OCI-LY7 (cell line): ENCODE results near the gene POLR2E. TPM values are rescaled to one million over a fixed set of nuclear protein-coding genes. Genes with fewer than 3 reads are reported as not detected.

ENCODE experiments used
- BruUV-seq: library from RNA; stranded (reverse); fragments of 400-500 nt; replicated peaks from 2 replicates; lab custom pipeline; 2021; lab: Mats Ljungman, UMichigan
- CTCF ChIA-PET: fragments of 300-600 bp; sonication (Branson Sonifier 250); formaldehyde crosslinking; loops from one replicate; lab custom pipeline; 2022; ENCODE audit warnings: antibody characterized with exemption; ENCODE audit not compliant: unreplicated experiment; lab: Charles Lee
- POLR2A ChIA-PET: fragments of 300-600 bp; sonication (Branson Sonifier 250); formaldehyde crosslinking; loops from one replicate; lab custom pipeline; 2022; ENCODE audit warnings: antibody characterized with exemption; lab: Charles Lee
- DNase-seq: peaks from one replicate; pipeline ENCODE4 v3.0.0-alpha.2; 2015; ENCODE audit warnings: low spot score
- H2AFZ ChIP-seq: fragments of 200-600 bp; sonication (generic), shearing (Covaris generic); 2 replicates; pipeline ENCODE4 v1.6.1; 2014; ENCODE audit warnings: mild to moderate bottlenecking, antibody characterized with exemption, low read length, moderate library complexity
- H3K27ac ChIP-seq: fragments of 200-600 bp; sonication (generic); 2 replicates; pipeline ENCODE4 v1.5.1; 2014; ENCODE audit warnings: mixed run types, low read depth, mild to moderate bottlenecking, moderate library complexity, low read length, inconsistent platforms; ENCODE audit not compliant: poor library complexity, severe bottlenecking
- H3K36me3 ChIP-seq: fragments of 200-600 bp; sonication (generic); 2 replicates; pipeline ENCODE4 v1.6.1; 2014; ENCODE audit warnings: mild to moderate bottlenecking, antibody characterized with exemption, low read length, moderate library complexity, mixed read lengths; ENCODE audit not compliant: insufficient read depth
- H3K4me1 ChIP-seq: fragments of 200-600 bp; sonication (generic); 2 replicates; pipeline ENCODE4 v1.5.1; 2014; ENCODE audit warnings: mild to moderate bottlenecking, low read length; ENCODE audit not compliant: insufficient read depth, poor library complexity, severe bottlenecking
- H3K4me2 ChIP-seq: fragments of 200-600 bp; sonication (generic); 2 replicates; pipeline ENCODE4 v1.6.1; 2014; ENCODE audit warnings: mild to moderate bottlenecking, low read length
- H3K4me3 ChIP-seq: fragments of 200-600 bp; sonication (generic); 2 replicates; pipeline ENCODE4 v1.5.1; 2014; ENCODE audit warnings: mild to moderate bottlenecking, low read depth, low read length; ENCODE audit not compliant: poor library complexity, severe bottlenecking
- H3K79me2 ChIP-seq: fragments of 200-600 bp; sonication (generic); 2 replicates; pipeline ENCODE4 v1.6.1; 2016; ENCODE audit warnings: low read depth, mild to moderate bottlenecking, low read length, moderate library complexity, mixed read lengths; ENCODE audit not compliant: insufficient read depth
- H3K9me2 ChIP-seq: fragments of 200-600 bp; sonication (generic); 2 replicates; pipeline ENCODE4 v1.6.1; 2016; ENCODE audit warnings: mild to moderate bottlenecking, low read length, mixed read lengths; ENCODE audit not compliant: insufficient read depth
- H3K9me3 ChIP-seq: fragments of 200-600 bp; sonication (generic); 2 replicates; pipeline ENCODE4 v1.6.1; 2014; ENCODE audit warnings: mild to moderate bottlenecking, mixed run types, low read length, mixed read lengths
- H4K20me1 ChIP-seq: fragments of 200-600 bp; sonication (generic); 2 replicates; pipeline ENCODE4 v1.6.1; 2014; ENCODE audit warnings: mild to moderate bottlenecking, antibody characterized with exemption, low read length, moderate library complexity, mixed read lengths; ENCODE audit not compliant: insufficient read depth
- EZH2phosphoT487 ChIP-seq: fragments of 200-600 bp; sonication (generic); IDR thresholded peaks from 2 replicates; pipeline ENCODE4 v1.6.1; 2018; ENCODE audit warnings: low read depth, borderline replicate concordance, mild to moderate bottlenecking, mixed run types, antibody characterized with exemption, low read length, moderate library complexity, mixed read lengths
- intact Hi-C: fragments of 100-400 bp; cut with micrococcal nuclease; formaldehyde crosslinking; loops from one replicate; pipeline ENCODE4 v1.10.0; 2022; ENCODE audit not compliant: unreplicated experiment
- total RNA-seq, 2 experiments: library from RNA; depleted of rRNA in 1 of 2; stranded (reverse); fragments of >200 nt in 1 of 2; shearing (Covaris generic) in 1 of 2; gene quantifications; 2 replicates each; pipeline ENCODE4 v1.2.3, GENCODE V29; 2014 to 2022
- TF ChIP-seq, protein P1 (sequence below): fragments of 200-600 bp; sonication (generic); conservative IDR thresholded peaks from 2 replicates; pipeline ENCODE4 v1.5.1; 2014; ENCODE audit warnings: mild to moderate bottlenecking, antibody characterized with exemption, low read length, moderate library complexity, mixed read lengths

Gene POLR2E
- total RNA-seq, 2 experiments from 2014 or later = 153 to 193 TPM

DNA sequence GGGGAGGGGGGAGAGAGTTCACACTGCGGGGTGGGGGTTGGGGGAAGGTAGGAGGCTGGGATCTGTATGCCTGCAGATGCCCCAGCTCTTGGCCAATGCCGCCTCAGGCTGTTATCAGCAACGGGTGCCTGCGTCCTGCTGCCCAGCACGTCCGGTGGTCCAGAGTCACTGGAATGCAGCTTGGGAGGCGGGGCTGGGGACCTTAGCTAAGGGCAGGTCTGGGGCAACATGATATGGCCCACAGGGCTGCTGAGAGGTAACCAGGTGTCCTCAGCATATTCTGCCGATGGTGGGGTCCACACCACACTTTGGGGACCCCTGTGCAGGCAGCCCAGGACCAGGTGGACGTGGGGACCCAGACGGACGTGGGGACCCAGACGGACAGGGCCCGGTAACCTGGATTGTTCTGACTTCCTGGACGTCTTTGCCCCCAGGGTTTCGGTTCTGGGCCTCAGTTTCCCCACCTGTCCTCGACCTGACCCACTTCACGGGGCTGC is 28.9 kb downstream of the POLR2E start:
- peaks cover 32% of the 10 kb centered on the region for H3K79me2 ChIP-seq
- TF ChIP-seq EZH2phosphoT487 = no peak
- TF ChIP-seq, protein P1, sequence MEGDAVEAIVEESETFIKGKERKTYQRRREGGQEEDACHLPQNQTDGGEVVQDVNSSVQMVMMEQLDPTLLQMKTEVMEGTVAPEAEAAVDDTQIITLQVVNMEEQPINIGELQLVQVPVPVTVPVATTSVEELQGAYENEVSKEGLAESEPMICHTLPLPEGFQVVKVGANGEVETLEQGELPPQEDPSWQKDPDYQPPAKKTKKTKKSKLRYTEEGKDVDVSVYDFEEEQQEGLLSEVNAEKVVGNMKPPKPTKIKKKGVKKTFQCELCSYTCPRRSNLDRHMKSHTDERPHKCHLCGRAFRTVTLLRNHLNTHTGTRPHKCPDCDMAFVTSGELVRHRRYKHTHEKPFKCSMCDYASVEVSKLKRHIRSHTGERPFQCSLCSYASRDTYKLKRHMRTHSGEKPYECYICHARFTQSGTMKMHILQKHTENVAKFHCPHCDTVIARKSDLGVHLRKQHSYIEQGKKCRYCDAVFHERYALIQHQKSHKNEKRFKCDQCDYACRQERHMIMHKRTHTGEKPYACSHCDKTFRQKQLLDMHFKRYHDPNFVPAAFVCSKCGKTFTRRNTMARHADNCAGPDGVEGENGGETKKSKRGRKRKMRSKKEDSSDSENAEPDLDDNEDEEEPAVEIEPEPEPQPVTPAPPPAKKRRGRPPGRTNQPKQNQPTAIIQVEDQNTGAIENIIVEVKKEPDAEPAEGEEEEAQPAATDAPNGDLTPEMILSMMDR = no peak
- H3K27ac ChIP-seq = peak overlapping the region; percentile 91
- H2AFZ ChIP-seq = no peak overlapping the region; the same call in 1 of the 2 replicates
- no peaks in the 10 kb centered on the region for H4K20me1 ChIP-seq
- intact Hi-C loops = loop anchor here (5.0 kb wide), 1 partner anchor 36 kb away; the partner anchor contains the start of gene GPX4
- no peaks in the 10 kb centered on the region for H3K9me3 ChIP-seq
- peaks cover 58% of the 10 kb centered on the region for H3K4me1 ChIP-seq
- DNase-seq = no peak
- peak overlapping the region; percentile 99 for H3K4me2 ChIP-seq
- POLR2A ChIA-PET = interaction anchor here (1.6 to 1.8 kb wide), 3 partner anchors 10 to 39 kb away, joined by 5 to 16 read pairs (median 6); partner anchors contain the start of gene CNN2
- CTCF ChIA-PET = interaction anchor here (0.7 kb wide), 1 partner anchor 34 kb away, joined by 3 read pairs; no protein-coding TSS in a partner anchor
- peak overlapping the region; percentile 95 for H3K4me3 ChIP-seq
- H3K36me3 ChIP-seq = peaks cover 24% of the 10 kb centered on the region
- H3K9me2 ChIP-seq = no peaks in the 10 kb centered on the region
- BruUV-seq = no TSS peak

DNA sequence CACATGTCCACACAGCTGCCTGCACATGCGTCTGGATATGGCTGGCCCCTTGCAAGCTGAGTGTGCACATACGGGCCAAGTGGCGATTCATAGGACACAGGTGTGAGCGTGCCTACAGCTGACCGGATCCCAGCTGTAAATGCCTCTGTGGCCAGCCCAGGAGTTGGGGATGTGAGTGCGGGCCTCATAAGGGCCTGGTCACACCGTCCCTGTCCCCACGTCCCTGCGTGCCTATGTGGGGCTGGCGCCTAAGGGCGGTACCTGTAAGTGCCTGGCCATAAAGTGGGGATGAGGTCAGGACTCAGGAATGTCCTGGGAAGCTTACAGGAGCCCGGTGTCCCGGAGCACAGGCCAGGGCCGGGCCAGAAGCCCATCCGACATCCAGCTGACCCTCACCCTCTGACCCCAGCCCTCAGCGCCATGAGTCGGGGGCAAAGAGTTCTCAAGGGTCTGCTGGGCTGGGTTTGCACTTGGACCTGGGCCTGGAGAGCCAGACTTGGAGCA is 29.5 kb downstream of the POLR2E start:
- Histone ChIP-seq H3K27ac (peak overlapping the region; percentile 25), H3K9me3 (no peaks in the 10 kb centered on the region), H2AFZ (no peak overlapping the region), H3K4me2 (peak overlapping the region; percentile 99), H3K79me2 (peaks cover 29% of the 10 kb centered on the region), H3K36me3 (peaks cover 20% of the 10 kb centered on the region), H3K4me1 (peaks cover 58% of the 10 kb centered on the region), H3K9me2 (no peaks in the 10 kb centered on the region), H3K4me3 (no peak overlapping the region), H4K20me1 (no peaks in the 10 kb centered on the region)
- POLR2A ChIA-PET = no interaction called here
- CTCF ChIA-PET = interaction anchor here (0.7 kb wide), 1 partner anchor 34 kb away, joined by 3 read pairs; no protein-coding TSS in a partner anchor
- no peak for TF ChIP-seq EZH2phosphoT487
- TF ChIP-seq, protein P1 = no peak
- BruUV-seq = no TSS peak
- intact Hi-C loops = loop anchor here (5.0 kb wide), 1 partner anchor 37 kb away; the partner anchor contains the start of gene GPX4
- DNase-seq = no peak
